Adrenal gland (tissue), 5 donors: ENCODE data around the gene SPNS2.

Experiments used
- CTCF ChIP-seq, 6 experiments: fragments of 450-650 bp in 4 of 6; fragments of 200-600 bp in 2 of 6; sonication (generic) in 1 of 6; IDR thresholded peaks; 1 replicate in 5 of 6; 2 replicates in 1 of 6; pipeline versions ENCODE4 v1.5.1 to v1.8.0; 2016 to 2021; ENCODE audit warnings: antibody characterized with exemption in 6 of 6, mild to moderate bottlenecking in 2 of 6, moderate library complexity in 1 of 6
- POLR2A ChIP-seq, 2 donors: fragments of 450-650 bp; IDR thresholded peaks; one replicate each; pipeline ENCODE4 v1.6.1; 2017; ENCODE audit warnings: antibody characterized with exemption in 2 of 2, mild to moderate bottlenecking in 2 of 2, moderate library complexity in 1 of 2
- donor health status: DM: no; HTN: no; CAD: no.

- TF ChIP-seq CTCF (IDR thresholded peaks at IDR 0.05) (no peak), POLR2A (IDR thresholded peaks at IDR 0.05) (no peak)
These were observed 16.8 kb downstream of the SPNS2 start for GRCh38 chr17:4515501-4515900.
